ENCODE data around the gene RYR2. TPM values are rescaled to one million over a fixed set of nuclear protein-coding genes. Genes with fewer than 3 reads are reported as not detected.

The RYR2 gene
- total and polyA plus RNA-seq, 2 experiments from 2014 or later, result not detected

GRCh38 chr1:237084341-237085077, 42.5 kb downstream of the RYR2 start:
- Histone ChIP-seq H3K79me2 (ENCODE audit: insufficient read depth) (no peaks in the 10 kb centered on the region), H3K4me1 (ENCODE audit: insufficient read depth) (no peaks in the 10 kb centered on the region), H4K20me1 (ENCODE audit: insufficient read depth) (no peaks in the 10 kb centered on the region), H3K36me3 (ENCODE audit: low read depth) (no peaks in the 10 kb centered on the region), H3K27ac (no peak overlapping the region), H3K4me3 (no peak overlapping the region), H3K27me3 (replicated peaks; ENCODE audit: insufficient read depth) (no peaks in the 10 kb centered on the region), H2AFZ (no peak overlapping the region), H3K4me2 (ENCODE audit: unreplicated experiment) (no peak overlapping the region), H3F3A (ENCODE audit: insufficient read depth) (no peaks in the 10 kb centered on the region), H3K9ac (no peak overlapping the region), H3K9me3 (ENCODE audit: low read depth) (no peaks in the 10 kb centered on the region), H3K9me2 (ENCODE audit: insufficient read depth) (no peaks in the 10 kb centered on the region)
- WGBS, 2 experiments (ENCODE audit: low coverage in 1 of 2, low lambda C conversion rate in 2 of 2, missing lambda C conversion rate in 2 of 2), result 35 to 39% methylated on average over 11 of the region's 11 CpGs
- no peak for DNase-seq
- TF ChIP-seq EZH2 (IDR thresholded peaks at IDR 0.05; ENCODE audit: insufficient read depth, poor library complexity, severe bottlenecking), result no peak
- no peak for TF ChIP-seq EZH2phosphoT487 (IDR thresholded peaks at IDR 0.05; ENCODE audit: insufficient read depth, low read depth)
- in situ Hi-C loops (cut with MboI), result no loop called here

DNA sequence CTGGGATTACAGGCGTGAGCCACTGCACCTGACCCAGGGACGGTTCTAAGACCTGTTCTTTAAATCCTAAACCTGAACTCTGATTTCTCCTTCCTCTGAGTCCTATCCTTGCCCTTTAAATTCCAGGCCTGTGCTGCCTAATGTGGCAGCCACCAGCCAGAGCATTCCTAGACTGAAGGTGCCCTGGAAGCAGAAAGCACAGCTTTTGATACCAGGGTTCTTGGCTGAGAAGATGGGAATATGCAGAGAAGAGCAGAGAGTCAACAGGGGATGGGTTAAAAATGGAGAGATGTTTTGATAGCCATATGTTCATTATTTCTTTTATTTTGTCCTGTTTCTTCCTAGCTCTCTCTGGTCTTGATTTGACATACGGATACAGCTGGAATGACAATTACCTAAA, 49.7 kb downstream of the RYR2 start:
- Histone ChIP-seq H3K9ac (no peak overlapping the region), H3K4me3 (no peak overlapping the region), H3K4me2 (ENCODE audit: unreplicated experiment) (no peak overlapping the region), H4K20me1 (ENCODE audit: insufficient read depth) (no peaks in the 10 kb centered on the region), H3K9me2 (ENCODE audit: insufficient read depth) (no peaks in the 10 kb centered on the region), H3F3A (ENCODE audit: insufficient read depth) (no peaks in the 10 kb centered on the region), H3K9me3 (ENCODE audit: low read depth) (no peaks in the 10 kb centered on the region), H3K79me2 (ENCODE audit: insufficient read depth) (no peaks in the 10 kb centered on the region), H3K27me3 (replicated peaks; ENCODE audit: insufficient read depth) (no peaks in the 10 kb centered on the region), H3K36me3 (ENCODE audit: low read depth) (no peaks in the 10 kb centered on the region), H2AFZ (no peak overlapping the region), H3K4me1 (ENCODE audit: insufficient read depth) (no peaks in the 10 kb centered on the region), H3K27ac (no peak overlapping the region)
- in situ Hi-C loops (cut with MboI), result no loop called here
- WGBS, 2 experiments (ENCODE audit: low coverage in 1 of 2, low lambda C conversion rate in 2 of 2, missing lambda C conversion rate in 2 of 2), result 40% methylated on average over 3 of the region's 3 CpGs
- no peak for TF ChIP-seq EZH2phosphoT487 (IDR thresholded peaks at IDR 0.05; ENCODE audit: insufficient read depth, low read depth)
- no peak for TF ChIP-seq EZH2 (IDR thresholded peaks at IDR 0.05; ENCODE audit: insufficient read depth, poor library complexity, severe bottlenecking)
- no peak for DNase-seq

- 33 to 36% methylated on average over 12 of the region's 12 CpGs for WGBS, 2 experiments (ENCODE audit: low coverage in 1 of 2, low lambda C conversion rate in 2 of 2, missing lambda C conversion rate in 2 of 2)
- Histone ChIP-seq H3K27me3 (replicated peaks; ENCODE audit: insufficient read depth) (no peaks in the 10 kb centered on the region), H3K27ac (no peak overlapping the region), H4K20me1 (ENCODE audit: insufficient read depth) (no peaks in the 10 kb centered on the region), H2AFZ (no peak overlapping the region), H3K79me2 (ENCODE audit: insufficient read depth) (no peaks in the 10 kb centered on the region), H3K4me2 (ENCODE audit: unreplicated experiment) (no peak overlapping the region), H3K36me3 (ENCODE audit: low read depth) (no peaks in the 10 kb centered on the region), H3K4me1 (ENCODE audit: insufficient read depth) (no peaks in the 10 kb centered on the region), H3K9me3 (ENCODE audit: low read depth) (no peaks in the 10 kb centered on the region), H3K9me2 (ENCODE audit: insufficient read depth) (no peaks in the 10 kb centered on the region), H3K4me3 (no peak overlapping the region), H3K9ac (no peak overlapping the region), H3F3A (ENCODE audit: insufficient read depth) (no peaks in the 10 kb centered on the region)
- no peak for DNase-seq
- in situ Hi-C loops (cut with MboI), result no loop called here
- no peak for TF ChIP-seq EZH2phosphoT487 (IDR thresholded peaks at IDR 0.05; ENCODE audit: insufficient read depth, low read depth)
- TF ChIP-seq EZH2 (IDR thresholded peaks at IDR 0.05; ENCODE audit: insufficient read depth, poor library complexity, severe bottlenecking), result no peak
Measured at GRCh38 chr1:237093691-237094090, 51.7 kb downstream of the RYR2 start.

- H3K4me3 ChIP-seq, result no peak overlapping the region
- no peaks in the 10 kb centered on the region for H3K36me3 ChIP-seq (ENCODE audit: low read depth)
- in situ Hi-C loops (cut with MboI), result no loop called here
- no peak for DNase-seq
- H3K9me2 ChIP-seq (ENCODE audit: insufficient read depth), result no peaks in the 10 kb centered on the region
- no peaks in the 10 kb centered on the region for H3K9me3 ChIP-seq (ENCODE audit: low read depth)
- no peak overlapping the region for H3K4me2 ChIP-seq (ENCODE audit: unreplicated experiment)
- WGBS, 2 experiments (ENCODE audit: low coverage in 1 of 2, low lambda C conversion rate in 2 of 2, missing lambda C conversion rate in 2 of 2), result 1 to 7% methylated on average over 3 of the region's 3 CpGs
- no peak overlapping the region for H2AFZ ChIP-seq
- no peaks in the 10 kb centered on the region for H3K79me2 ChIP-seq (ENCODE audit: insufficient read depth)
- no peaks in the 10 kb centered on the region for H3F3A ChIP-seq (ENCODE audit: insufficient read depth)
- H3K4me1 ChIP-seq (ENCODE audit: insufficient read depth), result no peaks in the 10 kb centered on the region
- no peaks in the 10 kb centered on the region for H4K20me1 ChIP-seq (ENCODE audit: insufficient read depth)
- no peak for TF ChIP-seq EZH2 (IDR thresholded peaks at IDR 0.05; ENCODE audit: insufficient read depth, poor library complexity, severe bottlenecking)
- TF ChIP-seq EZH2phosphoT487 (IDR thresholded peaks at IDR 0.05; ENCODE audit: insufficient read depth, low read depth), result no peak
- no peak overlapping the region for H3K9ac ChIP-seq
- H3K27ac ChIP-seq, result no peak overlapping the region
- H3K27me3 ChIP-seq (replicated peaks; ENCODE audit: insufficient read depth), result no peaks in the 10 kb centered on the region
Measured at GRCh38 chr1:237098541-237098940, 56.6 kb downstream of the RYR2 start.
